ENCODE measurements around the gene RASGRP4. TPM values are rescaled to one million over a fixed set of nuclear protein-coding genes. Genes with fewer than 3 reads are reported as not detected.

The RASGRP4 gene
- total RNA-seq, result 2.7 TPM

DNA sequence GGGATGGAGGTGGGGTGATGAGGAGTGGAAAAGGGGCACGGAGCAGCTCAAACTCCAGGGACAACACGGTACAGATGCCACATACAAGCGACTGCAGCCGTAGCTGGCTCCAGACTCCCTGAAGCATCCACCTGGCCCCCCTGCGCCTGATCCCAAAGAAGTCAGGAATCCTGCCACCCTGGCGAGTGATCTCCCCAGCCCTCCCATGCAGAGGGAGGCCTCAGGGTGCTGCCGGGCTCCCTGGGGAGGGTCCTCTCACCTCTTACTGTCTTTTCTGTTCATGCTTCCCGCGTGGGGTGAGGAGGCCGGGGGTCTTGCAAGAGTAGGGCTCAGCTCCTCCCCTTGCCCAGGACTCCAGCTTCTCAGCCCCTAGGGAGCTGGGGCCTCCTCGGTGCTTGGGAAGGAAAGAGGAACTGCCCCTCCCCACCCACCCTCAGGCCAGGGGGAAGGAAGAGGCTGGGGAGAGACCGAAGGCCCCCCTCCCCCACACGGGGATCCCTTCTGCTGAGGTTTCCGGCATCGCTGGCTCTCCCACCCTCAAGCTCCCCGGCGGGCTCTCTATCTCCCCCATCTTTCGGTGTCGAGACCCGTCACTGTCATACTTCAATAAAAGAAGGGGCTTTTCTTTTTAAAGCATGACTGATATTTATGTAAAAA lies at the start of gene RASGRP4:
TSS of gene RASGRP4 (minus strand) at position 410 of the 657 bp plus-strand sequence. CDS start at position 282, 128 bp downstream.

DNA sequence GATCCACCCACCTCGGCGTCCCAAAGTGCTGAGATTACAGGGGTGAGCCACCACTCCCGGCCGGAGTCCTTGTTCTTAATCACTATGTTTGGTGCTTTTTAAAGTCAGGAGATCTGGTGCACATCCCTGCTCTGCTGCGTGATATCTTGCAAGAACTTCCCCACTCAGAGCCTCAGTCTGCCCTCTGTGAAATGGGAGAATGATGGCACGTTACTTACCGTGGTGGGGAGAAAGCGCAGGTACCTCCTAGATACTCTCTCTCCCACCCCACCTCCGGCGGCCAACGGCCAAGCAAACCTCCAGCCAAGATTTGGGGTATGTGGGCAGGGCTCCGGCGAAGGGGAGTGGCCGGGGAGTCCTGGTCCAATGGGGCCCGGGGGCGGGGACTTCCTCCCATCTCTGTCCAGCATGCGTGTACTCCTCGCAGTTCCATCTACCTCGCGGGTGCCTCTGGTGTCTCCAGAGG lies 7.3 kb upstream of the RASGRP4 start, which contains the start of gene RYR1:
TSS of gene RYR1 (plus strand) at position 424 of the 466 bp plus-strand sequence. CDS start 139 bp downstream, outside the sequence.

GRCh38 chr19:38402967-38403674 lies 22.9 kb downstream of the RASGRP4 start, which contains the start of gene FAM98C:
Gene FAM98C, plus strand, starts transcription at chr19:38403093. Its CDS starts 61 bp downstream, at chr19:38403154.

GRCh38 chr19:38388349-38389100 lies 37.5 kb downstream of the RASGRP4 start, which contains the start of gene SPRED3:
Gene SPRED3, plus strand, starts transcription at chr19:38388697. Its CDS starts 1,606 bp downstream, at chr19:38390303.

GRCh38 chr19:38387550-38388348 lies 38.3 kb downstream of the RASGRP4 start, which contains the start of gene GGN:
Gene GGN, minus strand, starts transcription at chr19:38388034. Its CDS starts 773 bp downstream, at chr19:38387261.

DNA sequence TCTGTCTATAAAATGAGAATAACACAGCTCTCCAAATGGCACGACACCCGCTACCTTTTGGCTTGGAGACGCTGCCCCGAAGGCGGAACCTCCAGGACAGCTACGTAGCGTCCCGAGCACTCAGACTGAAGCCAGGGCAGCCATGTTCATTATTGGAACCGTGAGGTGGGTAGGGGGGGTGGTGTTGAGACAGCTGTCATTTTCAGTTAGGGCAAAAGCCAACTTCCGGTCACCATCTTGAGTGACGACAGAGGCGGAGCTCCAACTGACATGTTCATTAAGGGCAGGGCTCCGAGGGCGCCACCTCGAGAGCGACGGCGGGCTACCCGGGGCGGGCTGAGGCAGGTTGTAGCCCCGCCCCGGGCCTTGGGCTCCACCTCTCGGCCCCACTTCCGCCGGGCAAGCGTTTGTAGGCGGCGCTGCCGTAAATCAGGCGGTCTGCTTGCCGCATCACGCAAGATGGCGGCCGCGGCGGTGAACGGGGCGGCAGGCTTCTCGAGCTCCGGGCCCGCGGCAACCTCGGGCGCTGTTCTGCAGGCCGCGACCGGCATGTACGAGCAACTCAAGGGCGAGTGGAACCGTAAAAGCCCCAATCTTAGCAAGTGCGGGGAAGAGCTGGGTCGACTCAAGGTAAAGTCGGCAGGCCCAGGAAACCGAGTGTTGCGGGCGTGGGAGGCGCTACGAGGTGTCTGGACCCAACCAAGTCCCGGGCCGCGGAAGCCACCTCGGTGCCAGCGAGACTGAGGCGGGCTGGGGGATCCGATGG lies 51.5 kb downstream of the RASGRP4 start, which contains the start of gene PSMD8:
TSS of gene PSMD8 (plus strand) at position 240 of the 766 bp plus-strand sequence. CDS start at position 271, 31 bp downstream.

Other genes with a start within 250 kb of the RASGRP4 start
- gene DPF1, start 202.0 kb downstream of the RASGRP4 start, total RNA-seq, result 0.64 TPM
- 15.4 TPM for gene PPP1R14A, start 169.8 kb downstream of the RASGRP4 start, total RNA-seq
- 172 TPM for gene SPINT2, start 161.6 kb downstream of the RASGRP4 start, total RNA-seq
- gene C19orf33, start 122.0 kb downstream of the RASGRP4 start, total RNA-seq, result 6.8 TPM
- 40.6 TPM for gene YIF1B, start 110.3 kb downstream of the RASGRP4 start, total RNA-seq
- 2.9 TPM for gene KCNK6, start 106.4 kb downstream of the RASGRP4 start, total RNA-seq
- gene CATSPERG, start 90.4 kb downstream of the RASGRP4 start, total RNA-seq, result 7.4 TPM
- gene PSMD8, start 51.6 kb downstream of the RASGRP4 start, total RNA-seq, result 214 TPM
- 0.18 TPM for gene GGN, start 38.2 kb downstream of the RASGRP4 start, total RNA-seq
- 0.23 TPM for gene SPRED3, start 37.5 kb downstream of the RASGRP4 start, total RNA-seq
- gene FAM98C, start 23.1 kb downstream of the RASGRP4 start, total RNA-seq, result 13.9 TPM
- 107 TPM for gene RYR1, start 7.5 kb upstream of the RASGRP4 start, total RNA-seq
- gene MAP4K1, start 191.7 kb upstream of the RASGRP4 start, total RNA-seq, result 2.7 TPM
- gene EIF3K, start 193.0 kb upstream of the RASGRP4 start, total RNA-seq, result 268 TPM
- 294 TPM for gene ACTN4, start 221.4 kb upstream of the RASGRP4 start, total RNA-seq

Measured in metanephros (tissue), 1 donor.